NK-92 treated with Interleukin-12 subunit alpha and Interleukin-12 subunit beta, amount 100 ng/mL, for 24 hours (cell line): ENCODE data around the gene GLCE.

Source experiments
- DNase-seq: peaks from one replicate; lab custom pipeline; 2025; lab: John Stamatoyannopoulos, UW

GLCE gene

DNA sequence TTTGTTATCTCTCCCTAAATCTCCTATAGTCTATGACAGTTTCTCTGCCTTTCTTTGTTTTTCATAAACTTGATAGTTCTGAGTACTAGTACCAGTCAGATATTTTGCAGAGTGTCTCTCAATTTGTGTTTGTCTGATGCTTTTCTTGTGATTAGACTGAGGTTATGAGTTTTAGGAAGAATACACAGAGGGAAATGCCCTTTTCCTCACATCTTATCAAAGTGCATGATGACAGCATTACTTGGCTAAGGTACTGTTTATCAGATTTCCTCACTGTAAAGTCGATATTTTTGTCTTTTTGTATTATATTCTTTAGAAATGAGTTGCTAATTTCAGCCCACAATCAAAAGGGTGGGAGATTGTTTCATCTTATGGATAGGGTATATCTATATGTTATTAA is 45.6 kb downstream of the GLCE start:
- DNase-seq, result no peak

DNA sequence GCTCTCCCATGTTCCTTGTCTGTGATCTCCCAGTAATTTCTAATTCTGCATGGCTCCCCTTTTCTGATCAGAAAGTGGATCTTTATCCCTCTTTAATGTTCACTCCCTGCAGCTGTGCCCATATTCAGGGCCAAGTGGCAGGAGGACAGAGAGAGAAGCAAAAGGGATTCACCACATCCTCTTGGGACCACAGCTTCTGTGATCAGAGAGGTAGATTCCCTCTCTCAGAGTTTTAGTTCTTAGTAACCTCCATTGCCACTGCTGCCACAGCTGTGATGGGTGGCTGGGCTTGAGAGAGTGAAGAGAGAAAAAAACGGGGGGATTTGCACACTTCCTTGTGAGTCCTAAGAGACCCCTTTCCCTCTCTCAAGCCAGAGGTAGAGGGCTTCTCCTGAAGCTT is 49.2 kb downstream of the GLCE start:
- DNase-seq, result no peak

DNA sequence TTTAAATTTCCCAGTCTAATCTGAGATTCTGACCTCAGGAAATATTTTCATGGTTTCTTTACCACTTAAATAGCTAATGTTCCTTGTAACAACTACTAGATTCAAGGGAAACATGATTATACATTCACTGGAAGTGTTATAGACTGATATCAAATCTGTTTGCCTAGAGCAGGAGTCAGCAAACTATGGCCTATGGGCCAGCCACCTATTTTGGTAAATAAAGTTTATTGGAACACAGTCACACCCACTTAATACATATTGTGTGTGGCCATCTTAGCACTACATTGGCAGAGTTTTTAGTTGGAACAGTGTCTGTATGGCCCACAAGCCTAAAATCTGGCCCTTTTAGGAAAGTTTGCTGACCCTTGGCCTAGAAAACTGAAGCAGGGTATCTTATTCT is 50.1 kb downstream of the GLCE start:
- DNase-seq, result no peak

DNA sequence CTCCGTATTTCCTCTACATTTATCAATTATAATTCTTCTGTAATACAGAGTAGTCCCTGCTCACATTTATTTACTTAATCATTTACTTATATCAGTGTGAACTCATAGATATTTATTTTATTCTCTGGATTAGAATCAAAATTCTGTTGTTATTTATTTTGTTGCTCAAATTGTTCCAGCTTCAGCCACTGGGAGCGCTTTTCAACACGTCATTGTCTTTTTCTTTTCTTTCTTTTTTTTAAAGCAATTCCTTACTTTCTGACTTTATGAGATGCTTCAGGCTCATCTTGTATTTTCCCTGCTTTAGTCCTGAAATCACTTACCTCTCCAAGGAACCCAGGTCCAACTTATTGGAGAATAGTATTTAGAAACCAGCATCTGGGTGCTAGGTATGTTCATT is 53.4 kb downstream of the GLCE start:
- no peak for DNase-seq

DNA sequence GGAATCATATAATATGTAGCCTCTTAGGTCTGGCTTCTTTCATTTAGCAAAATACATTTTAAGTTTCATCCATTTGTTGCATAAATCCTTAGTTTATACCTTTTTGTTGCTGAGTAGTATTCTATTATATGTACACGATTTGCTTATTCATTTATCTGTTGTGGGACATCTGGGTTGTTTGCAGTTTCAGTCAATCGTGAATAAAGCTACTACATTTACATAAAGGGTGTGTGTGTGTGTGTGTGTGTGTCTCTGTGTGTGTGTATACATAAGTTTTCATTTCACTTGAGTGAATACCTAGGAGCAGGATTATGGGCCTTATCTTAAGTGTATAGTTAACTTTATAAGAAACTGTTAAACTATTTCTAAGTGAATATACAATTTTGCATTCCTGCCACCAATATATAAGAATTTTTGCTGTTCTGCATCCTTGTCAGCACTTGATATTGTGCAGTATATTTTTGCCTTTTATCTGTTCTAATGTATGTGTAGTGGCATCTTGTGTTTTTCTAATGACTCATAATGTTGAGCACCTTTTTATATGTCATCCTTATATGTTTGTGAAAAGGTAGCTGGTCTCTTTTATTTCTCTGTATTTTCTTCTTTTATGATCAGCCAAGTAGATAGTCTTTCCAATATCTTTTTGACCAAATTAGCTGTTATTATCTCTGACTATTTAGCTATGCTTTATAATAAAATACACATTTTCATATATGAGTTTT is 55.0 kb downstream of the GLCE start:
- DNase-seq, result no peak

DNA sequence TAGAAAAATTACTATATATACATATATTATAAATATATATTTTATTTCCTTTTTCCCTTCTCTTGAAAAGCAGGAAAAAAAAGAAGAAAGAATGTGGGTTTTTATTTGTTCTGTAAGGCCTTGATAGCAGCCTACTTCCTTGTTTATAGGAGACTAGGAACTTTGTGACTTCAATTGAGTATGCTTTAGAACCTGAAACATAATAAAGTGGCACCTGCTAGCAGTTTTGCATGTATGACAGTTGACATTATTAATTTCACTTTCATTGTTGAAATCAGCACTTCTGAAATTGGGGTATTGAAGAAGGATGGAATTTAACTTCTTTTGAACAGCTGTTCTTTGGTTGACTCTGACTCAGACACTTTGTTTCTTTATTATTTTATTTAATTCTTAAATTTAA is 56.9 kb downstream of the GLCE start:
- DNase-seq, result no peak

DNA sequence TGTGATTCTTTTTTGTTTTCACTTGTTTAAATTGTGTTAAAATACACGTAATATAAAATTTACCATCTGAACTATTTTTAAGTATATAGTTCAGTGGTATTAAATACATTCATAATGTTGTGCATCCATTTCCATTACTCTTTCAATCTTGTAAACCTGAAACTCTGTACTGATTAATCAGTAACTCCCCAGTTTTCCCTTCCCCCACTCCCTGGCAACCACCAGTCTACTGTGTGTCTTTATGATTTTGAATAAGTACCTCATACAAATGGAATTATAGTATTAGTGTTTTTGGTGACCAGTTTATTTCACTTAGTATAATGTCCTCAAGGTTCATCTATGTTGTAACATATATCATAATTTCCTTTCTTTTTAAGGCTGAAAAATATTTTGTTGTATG is 59.3 kb downstream of the GLCE start:
- no peak for DNase-seq

DNA sequence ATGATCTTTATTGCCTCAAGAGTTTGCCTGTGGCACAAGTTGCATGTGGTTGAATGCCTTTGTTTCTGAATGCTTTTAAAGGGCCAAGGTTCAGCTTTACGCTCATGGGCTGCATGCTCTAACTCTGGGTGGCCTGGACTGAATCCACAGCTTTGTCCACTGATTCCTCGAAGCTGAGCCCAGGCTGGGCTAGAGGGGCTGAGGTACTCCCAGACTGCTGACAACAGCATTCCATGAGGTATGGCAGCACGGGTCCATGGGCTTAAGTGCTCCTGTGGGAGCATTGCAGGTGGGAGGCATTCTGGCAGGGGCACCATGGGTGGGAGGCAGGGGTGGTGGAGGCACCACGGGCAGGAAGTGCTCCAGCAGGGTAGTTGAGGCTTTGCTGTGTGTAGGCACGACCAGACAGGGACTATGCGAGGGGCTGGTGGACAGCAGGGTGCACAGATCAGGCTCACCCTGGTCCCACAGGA is 61.6 kb downstream of the GLCE start:
- DNase-seq, result no peak

DNA sequence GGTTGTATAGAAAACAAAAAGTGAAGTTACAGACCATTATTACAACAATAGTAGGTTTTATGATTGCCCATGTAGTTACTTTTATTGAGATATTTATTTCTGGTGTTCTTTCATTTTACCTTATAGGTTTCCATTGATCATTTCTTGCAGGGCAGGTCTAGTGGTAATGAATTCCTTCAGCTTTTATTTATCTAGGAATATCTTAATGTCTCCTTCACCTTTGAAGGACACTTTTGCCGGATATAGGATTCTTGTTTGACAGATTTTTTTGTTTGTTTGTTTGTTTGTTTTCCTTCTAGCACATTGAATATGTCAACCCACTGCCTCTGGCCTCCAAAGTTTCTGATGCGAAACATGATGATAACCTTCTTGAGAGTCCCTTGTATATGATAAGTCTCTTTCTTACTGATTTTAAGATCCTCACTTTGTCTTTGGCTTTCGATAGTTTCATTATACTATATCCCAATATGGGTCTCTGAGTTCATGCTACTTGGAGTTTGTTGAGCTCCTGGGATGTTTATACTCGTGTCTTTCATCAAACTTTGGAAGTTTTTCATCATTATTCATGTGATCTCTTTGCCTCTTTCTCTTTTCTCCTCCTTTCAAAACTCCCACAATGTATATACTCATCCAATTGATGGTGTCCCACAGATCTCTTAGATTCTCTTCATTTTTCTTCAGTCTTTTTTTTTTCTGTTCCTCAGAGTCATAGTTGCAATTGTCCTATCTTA is 62.8 kb downstream of the GLCE start:
- DNase-seq, result no peak

DNA sequence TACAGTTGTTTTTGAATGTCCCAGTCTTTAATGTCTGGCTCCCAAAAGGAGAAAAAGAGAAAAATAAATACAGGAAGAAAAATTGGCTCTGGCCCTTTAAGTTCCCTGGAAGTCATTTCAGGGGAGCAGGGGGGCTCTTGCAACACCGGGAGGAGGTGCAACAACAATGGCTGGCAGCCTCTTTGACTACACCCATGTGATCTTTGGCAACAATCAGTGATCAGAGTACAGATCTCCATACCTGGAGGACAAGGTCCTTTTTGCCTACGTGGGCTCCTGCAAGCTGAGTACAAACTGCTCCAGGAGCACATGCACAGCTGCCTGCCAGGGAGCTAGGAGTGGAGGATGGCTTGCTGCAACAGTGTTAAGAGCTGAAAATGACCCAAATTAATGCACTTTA is 63.9 kb downstream of the GLCE start:
- no peak for DNase-seq

DNA sequence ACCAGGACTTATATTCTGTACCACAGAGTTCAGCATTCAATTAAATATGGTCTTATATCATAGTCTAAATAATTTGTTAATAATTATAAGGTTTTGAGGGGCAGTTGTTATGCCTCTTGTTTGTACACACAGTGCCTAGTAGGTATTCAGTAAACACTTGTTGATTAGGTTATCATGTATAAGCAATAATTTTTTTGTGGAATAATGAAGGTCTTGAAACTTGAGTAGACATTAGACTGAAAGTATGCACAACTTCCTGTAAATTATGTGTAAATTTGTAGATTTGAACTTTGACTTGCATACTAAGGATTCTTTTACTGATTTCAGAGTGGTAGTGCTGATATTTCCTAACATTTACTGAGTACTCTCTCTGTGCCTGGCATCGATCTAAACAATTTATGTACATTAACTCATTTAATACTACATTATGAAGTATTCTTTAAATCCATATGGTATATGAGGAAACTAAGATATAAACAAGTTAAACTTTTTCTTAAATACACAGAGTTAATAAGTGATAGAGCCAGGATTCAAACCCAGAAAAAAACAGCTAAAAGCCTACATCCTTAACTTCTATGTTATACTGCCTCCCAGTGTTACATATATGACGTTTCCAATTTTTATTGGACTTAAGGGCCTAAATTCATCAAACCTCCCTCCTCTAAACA is 65.1 kb downstream of the GLCE start:
- DNase-seq, result no peak

DNA sequence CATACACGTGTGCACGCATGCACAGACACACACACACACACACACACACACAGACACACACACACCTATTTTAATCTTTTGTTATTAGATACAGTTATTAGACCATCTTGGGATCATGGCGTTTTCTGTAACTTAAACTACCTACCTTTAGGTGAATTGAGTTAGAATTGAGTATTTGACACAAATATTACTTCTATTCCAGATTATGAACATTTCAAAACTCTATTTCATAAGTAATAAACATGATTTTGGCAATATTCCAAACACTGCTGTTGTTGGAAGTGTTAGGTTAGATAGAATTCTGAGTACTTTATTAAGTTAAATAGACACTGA is 65.6 kb downstream of the GLCE start:
- DNase-seq, result no peak

DNA sequence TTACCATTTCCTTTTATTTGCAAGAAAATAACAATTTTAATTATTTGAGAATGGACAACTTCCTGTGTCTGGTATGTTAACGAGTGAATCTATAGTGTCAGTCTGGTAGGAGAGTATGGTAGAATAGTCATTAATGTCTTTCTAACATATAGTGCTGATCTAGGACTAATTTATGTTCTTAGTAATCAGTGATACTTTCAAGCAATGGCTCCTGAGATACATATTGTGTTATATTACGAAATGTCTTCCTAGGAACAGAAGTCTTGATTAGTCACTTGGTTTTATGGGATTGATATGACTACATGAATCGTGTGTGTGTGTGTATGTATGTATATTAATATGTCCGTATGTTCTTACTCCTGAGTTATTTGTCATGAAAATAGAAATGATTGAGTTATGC is 71.7 kb downstream of the GLCE start:
- no peak for DNase-seq

DNA sequence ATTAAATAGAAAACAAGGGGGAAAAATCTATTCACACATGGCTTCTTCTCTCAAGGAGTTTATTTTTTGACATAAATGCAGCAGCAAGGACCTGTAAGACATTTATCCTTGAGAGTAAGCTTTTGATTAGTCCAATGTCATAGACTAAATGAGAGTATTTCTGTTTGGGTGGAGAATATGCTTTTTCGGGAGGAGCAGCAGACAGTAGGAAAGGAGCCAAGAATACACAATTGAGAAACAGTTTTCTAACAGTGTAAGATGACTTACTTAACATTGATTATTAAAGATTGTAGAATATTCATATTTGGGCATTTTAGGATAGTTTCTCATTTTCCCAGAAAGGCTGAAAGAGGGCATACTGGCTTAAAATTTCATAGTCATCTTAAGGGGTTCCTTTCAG is 72.3 kb downstream of the GLCE start:
- no peak for DNase-seq

DNA sequence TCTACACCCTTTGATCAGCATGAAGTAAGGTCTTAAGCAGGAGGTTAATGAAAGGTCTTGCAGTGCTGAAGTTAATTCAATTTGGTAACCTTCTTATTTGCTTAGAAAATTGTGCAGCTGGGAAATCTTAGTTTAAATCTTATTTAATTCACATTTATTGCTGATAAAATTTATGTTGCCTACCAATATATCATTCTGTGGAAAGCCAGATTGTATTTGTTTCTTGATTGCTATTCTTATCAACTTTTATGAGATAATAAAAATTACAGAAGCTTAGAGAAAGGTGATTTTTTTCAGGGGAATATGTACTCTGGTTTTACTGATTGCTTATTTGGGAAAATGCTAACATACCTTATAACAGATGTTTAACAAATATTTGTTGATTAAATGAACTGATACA is 74.2 kb downstream of the GLCE start:
- DNase-seq, result no peak

DNA sequence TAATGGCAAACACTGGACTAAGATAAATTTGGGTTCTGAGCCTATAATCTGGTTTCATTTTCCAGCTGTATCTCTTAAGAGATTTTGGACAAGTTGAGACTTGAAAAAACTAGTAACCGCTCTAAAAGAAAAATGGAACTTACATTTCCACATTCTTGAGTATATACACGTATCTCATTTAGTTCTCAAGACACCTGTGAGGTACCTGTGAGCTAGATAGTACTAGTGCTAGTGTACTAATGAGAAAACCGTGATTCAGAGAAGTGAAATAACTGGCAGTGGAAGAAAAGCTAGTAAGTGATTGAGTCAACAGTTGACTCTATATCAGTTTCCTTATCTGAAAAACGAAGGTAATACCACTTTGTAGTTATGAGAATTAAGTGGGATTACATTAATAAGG is 76.1 kb downstream of the GLCE start:
- DNase-seq, result no peak

DNA sequence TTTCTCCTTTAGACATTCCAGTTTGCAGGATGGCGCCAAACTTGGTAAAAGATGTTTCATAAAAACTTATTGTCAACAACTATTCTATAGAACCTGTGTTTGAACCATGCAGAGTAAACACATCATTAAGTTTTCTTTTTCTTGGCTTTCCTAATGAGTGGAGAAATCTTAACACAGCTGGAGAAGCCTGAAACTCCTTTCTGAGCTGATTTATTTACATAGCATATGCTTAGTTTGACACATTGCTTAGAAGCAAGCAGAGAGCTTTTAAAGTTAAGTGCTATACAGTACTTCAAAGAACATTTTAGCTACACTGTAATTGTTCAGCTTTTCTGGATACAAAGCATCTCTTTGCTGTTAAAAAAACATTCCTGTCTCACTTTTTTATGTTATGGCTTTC is 77.3 kb downstream of the GLCE start:
- DNase-seq, result no peak

DNA sequence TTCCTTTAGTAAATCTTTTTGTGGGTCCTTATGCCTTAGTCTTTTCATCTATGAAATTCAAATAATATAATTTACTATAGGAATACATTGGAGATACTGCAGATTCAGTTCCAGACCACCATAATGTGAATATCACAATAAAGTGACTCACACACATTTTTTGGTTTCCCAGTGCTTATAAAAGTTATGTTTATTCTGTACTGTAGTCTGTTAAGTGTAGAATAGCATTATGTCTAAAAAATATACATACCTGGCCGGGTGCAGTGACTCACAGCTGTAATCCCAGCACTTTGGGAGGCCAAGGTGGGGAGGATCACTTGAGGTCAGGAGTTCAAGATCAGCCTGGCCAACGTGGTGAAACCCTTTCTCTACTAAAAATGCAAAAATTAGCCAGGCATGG is 84.4 kb downstream of the GLCE start:
- DNase-seq, result no peak

DNA sequence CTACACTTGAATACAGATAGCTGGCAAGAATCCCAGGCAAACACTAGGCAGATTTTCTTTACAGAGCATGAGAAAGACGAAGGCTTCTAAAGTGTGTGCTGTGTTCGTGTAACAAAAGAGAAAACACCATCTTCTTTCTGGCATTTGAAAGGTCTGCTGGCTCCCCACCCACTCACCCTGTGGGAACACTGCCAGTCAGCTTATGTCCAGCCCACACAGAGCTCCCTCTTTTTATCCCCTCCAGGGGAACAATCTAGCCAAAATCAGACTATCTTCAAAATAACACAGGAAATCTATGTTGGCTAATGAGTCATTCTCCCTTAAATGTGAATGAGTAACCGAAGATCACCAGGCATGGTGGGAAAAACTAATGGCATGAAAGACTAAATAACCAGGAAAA is 92.7 kb downstream of the GLCE start:
- DNase-seq, result no peak

DNA sequence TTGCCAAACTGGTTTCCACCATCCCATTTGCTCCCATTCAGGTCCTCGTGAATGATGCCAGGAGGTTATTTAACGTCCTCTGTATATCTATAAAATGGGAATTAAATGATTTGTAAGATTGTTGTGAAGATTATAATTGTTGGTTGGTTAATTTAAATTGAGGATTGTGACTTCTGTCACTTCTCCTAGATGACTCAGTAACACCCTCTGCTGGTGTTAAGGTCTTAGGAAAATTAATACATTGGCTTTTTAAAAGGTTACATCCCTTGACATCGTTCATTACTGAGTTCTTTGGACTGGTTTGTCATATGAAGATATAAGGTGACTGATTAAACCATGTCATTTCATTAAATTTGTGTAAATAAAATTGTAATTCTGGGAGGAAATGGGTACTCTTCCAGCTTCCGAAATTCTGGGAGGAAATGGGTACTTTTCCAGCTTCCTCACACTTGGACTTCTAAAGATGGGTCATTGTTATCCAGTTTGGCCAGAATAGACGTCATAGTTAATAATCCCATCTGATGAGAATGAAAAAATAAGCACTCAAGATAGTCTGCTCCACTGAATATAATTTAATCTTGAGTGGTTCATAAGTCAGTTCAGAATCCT is 105.0 kb downstream of the GLCE start:
- DNase-seq, result no peak

DNA sequence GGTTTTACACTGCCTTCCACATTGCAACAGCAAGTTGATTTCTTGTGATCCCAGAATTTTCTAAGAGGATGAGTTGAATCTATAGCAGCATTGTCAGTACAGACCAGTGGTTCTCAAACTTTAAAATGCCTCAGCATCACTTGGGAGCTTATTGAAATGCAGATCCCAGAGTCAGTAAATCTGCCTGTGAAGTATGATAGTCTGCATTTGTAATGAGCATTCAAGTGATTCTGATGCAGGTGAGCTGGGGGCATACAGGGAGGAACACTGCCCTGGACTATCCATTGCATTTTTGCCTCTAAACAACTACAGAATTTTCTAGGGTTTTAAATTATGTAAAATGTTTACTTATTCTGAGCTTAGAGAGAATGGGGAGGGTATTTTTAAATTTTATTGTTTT is 110.8 kb downstream of the GLCE start:
- DNase-seq, result no peak

DNA sequence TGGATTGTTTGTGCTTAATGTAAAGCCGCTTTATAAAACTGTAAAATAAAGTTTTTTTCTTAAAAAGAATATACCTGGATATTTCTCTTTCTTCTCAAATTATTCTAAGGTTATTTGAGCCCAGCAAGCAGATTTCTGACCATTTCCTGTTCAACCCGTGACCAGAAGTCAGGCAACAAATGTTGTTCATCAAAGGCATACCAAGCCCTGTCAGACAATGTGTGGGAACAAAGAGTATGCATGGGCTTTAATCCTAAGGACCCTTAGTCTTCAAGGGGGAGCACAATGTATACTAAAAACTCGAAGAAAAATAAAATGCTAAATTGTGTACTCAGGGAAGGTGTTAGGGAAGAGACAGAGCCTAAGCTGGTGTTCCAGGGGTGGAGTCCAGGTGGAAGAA is 111.7 kb downstream of the GLCE start:
- DNase-seq, result no peak

DNA sequence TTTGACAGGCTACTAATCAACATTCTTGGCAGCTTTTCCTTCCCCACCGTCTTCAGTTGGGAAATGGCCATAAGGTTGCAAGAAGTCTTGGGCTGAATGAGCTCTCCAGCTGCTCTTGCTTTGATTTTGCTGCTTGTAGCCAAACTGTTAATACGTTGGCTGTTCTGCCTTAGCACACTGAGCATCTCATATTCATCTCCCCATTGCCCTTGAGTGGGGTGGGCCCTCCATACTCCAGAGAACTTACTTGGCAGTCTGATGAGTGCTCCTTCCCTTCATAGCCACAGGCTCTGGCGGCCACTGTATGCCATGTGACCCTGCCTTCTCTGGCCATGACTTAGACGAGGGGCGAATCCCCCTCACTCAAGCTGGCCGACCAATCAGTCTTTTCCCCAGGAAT is 112.5 kb downstream of the GLCE start:
- DNase-seq, result no peak
